Liver (tissue), 3 donors: Measurements from ENCODE around the gene TMEM154.

Source experiments
- EGR1 ChIP-seq, 2 donors: IDR thresholded peaks; 2 replicates each; pipeline ENCODE4 v1.6.1; 2016 to 2018; ENCODE audit warnings: antibody characterized with exemption in 2 of 2, low read depth in 2 of 2
- FOXA1 ChIP-seq: IDR thresholded peaks from 2 replicates; pipeline ENCODE4 v1.6.1; 2016; ENCODE audit warnings: antibody characterized with exemption
- JUND ChIP-seq, 2 donors: IDR thresholded peaks; 2 replicates each; pipeline ENCODE4 v1.6.1; 2016; ENCODE audit warnings: antibody characterized with exemption in 2 of 2
- RAD21 ChIP-seq, 2 donors: IDR thresholded peaks; 2 replicates each; pipeline ENCODE4 v1.6.1; 2016; ENCODE audit warnings: antibody characterized with exemption in 2 of 2, mild to moderate bottlenecking in 2 of 2
- TAF1 ChIP-seq: conservative IDR thresholded peaks from 2 replicates; pipeline ENCODE4 v1.6.1; 2016; ENCODE audit warnings: antibody characterized with exemption, mild to moderate bottlenecking
- YY1 ChIP-seq: IDR thresholded peaks from 2 replicates; pipeline ENCODE4 v1.6.1; 2016; ENCODE audit warnings: antibody characterized with exemption, mild to moderate bottlenecking
- TF ChIP-seq, protein P1 (sequence below): IDR thresholded peaks from 2 replicates; pipeline ENCODE4 v1.6.1; 2016; ENCODE audit warnings: antibody characterized with exemption
- TF ChIP-seq, protein P2 (sequence below): IDR thresholded peaks from 2 replicates; pipeline ENCODE4 v1.6.1; 2016; ENCODE audit warnings: antibody characterized with exemption, mild to moderate bottlenecking
- TF ChIP-seq, protein P3 (sequence below): fragments of 150-350 bp; IDR thresholded peaks from 2 replicates; pipeline ENCODE4 v1.5.1; 2017; ENCODE audit warnings: improper control_type of control experiment, low read depth, low read length; ENCODE audit not compliant: missing input control
- TF ChIP-seq, protein P4 (sequence below): IDR thresholded peaks from 2 replicates; pipeline ENCODE4 v1.6.1; 2016; ENCODE audit warnings: antibody characterized with exemption
- TF ChIP-seq, protein P5 (sequence below): IDR thresholded peaks from 2 replicates; pipeline ENCODE4 v1.6.1; 2016; ENCODE audit warnings: antibody characterized with exemption
- donor health status: healthy.
- donor health status: healthy.

DNA sequence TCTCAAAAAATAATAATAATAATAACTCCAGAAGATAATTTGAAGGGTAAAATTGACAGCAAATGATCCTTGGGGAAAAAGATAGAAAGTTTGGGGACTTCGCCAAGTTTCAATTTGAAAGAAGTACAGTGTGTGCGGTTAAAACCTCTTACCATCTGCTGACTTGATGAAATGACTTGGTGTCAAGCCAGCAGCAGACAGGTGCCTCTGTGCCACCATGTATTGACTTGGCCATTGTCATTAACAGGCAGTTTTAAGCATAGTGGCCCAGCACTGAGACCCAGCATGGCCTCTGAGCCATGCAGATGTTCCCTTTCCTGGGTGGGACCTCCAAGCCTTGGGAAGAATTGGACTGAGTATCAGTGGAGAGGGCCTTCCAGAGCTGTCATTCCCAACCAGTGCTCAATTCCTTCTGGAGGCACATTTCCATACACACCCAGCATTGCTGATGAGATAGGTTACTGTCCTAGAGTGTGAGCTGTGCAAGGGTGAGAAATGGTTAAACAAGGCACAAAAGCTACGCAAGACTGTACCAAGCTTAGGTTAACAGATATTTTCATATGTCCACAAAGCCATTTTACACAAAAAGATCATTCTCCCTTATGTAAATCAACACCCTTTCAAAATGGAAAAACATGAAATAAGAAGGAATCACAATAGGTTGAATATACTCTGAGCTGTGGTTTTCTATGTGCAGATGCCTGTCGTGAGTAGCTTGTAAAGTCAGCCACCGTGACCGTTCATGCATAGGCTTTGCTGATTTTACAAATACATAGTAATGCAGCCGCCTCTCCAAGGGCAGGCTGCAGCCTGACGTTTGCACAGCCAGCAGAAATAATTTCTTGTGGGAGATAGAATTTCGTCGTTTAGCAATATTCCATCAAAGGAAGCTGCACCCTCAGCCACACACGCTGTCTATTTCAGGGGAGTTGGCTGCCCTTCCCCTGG lies 84.5 kb downstream of the TMEM154 start:
- TF ChIP-seq, protein P1, sequence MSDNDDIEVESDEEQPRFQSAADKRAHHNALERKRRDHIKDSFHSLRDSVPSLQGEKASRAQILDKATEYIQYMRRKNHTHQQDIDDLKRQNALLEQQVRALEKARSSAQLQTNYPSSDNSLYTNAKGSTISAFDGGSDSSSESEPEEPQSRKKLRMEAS = no peak
- TF ChIP-seq, protein P2, sequence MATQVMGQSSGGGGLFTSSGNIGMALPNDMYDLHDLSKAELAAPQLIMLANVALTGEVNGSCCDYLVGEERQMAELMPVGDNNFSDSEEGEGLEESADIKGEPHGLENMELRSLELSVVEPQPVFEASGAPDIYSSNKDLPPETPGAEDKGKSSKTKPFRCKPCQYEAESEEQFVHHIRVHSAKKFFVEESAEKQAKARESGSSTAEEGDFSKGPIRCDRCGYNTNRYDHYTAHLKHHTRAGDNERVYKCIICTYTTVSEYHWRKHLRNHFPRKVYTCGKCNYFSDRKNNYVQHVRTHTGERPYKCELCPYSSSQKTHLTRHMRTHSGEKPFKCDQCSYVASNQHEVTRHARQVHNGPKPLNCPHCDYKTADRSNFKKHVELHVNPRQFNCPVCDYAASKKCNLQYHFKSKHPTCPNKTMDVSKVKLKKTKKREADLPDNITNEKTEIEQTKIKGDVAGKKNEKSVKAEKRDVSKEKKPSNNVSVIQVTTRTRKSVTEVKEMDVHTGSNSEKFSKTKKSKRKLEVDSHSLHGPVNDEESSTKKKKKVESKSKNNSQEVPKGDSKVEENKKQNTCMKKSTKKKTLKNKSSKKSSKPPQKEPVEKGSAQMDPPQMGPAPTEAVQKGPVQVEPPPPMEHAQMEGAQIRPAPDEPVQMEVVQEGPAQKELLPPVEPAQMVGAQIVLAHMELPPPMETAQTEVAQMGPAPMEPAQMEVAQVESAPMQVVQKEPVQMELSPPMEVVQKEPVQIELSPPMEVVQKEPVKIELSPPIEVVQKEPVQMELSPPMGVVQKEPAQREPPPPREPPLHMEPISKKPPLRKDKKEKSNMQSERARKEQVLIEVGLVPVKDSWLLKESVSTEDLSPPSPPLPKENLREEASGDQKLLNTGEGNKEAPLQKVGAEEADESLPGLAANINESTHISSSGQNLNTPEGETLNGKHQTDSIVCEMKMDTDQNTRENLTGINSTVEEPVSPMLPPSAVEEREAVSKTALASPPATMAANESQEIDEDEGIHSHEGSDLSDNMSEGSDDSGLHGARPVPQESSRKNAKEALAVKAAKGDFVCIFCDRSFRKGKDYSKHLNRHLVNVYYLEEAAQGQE = no peak
- TF ChIP-seq, protein P3, sequence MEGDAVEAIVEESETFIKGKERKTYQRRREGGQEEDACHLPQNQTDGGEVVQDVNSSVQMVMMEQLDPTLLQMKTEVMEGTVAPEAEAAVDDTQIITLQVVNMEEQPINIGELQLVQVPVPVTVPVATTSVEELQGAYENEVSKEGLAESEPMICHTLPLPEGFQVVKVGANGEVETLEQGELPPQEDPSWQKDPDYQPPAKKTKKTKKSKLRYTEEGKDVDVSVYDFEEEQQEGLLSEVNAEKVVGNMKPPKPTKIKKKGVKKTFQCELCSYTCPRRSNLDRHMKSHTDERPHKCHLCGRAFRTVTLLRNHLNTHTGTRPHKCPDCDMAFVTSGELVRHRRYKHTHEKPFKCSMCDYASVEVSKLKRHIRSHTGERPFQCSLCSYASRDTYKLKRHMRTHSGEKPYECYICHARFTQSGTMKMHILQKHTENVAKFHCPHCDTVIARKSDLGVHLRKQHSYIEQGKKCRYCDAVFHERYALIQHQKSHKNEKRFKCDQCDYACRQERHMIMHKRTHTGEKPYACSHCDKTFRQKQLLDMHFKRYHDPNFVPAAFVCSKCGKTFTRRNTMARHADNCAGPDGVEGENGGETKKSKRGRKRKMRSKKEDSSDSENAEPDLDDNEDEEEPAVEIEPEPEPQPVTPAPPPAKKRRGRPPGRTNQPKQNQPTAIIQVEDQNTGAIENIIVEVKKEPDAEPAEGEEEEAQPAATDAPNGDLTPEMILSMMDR = no peak
- no peak for TF ChIP-seq YY1
- TF ChIP-seq, protein P4, sequence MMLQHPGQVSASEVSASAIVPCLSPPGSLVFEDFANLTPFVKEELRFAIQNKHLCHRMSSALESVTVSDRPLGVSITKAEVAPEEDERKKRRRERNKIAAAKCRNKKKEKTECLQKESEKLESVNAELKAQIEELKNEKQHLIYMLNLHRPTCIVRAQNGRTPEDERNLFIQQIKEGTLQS = no peak
- TF ChIP-seq EGR1 (IDR thresholded peaks at IDR 0.05; ENCODE audit: low read depth in 2 of 2) = no peak
- TF ChIP-seq FOXA1 = no peak
- no peak for TF ChIP-seq RAD21 (IDR thresholded peaks at IDR 0.05)
- TF ChIP-seq JUND (IDR thresholded peaks at IDR 0.05) = no peak
- no peak for TF ChIP-seq TAF1
- TF ChIP-seq, protein P5, sequence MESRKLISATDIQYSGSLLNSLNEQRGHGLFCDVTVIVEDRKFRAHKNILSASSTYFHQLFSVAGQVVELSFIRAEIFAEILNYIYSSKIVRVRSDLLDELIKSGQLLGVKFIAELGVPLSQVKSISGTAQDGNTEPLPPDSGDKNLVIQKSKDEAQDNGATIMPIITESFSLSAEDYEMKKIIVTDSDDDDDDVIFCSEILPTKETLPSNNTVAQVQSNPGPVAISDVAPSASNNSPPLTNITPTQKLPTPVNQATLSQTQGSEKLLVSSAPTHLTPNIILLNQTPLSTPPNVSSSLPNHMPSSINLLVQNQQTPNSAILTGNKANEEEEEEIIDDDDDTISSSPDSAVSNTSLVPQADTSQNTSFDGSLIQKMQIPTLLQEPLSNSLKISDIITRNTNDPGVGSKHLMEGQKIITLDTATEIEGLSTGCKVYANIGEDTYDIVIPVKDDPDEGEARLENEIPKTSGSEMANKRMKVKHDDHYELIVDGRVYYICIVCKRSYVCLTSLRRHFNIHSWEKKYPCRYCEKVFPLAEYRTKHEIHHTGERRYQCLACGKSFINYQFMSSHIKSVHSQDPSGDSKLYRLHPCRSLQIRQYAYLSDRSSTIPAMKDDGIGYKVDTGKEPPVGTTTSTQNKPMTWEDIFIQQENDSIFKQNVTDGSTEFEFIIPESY = no peak
